Fibroblast of skin of left biceps (primary cell): ENCODE data around the gene NIT1.

Experiments used
- DNase-seq, 2 experiments: peaks; one replicate each; pipeline ENCODE4 v3.0.0-alpha.2; 2013; ENCODE audit warnings: low read depth in 2 of 2

NIT1 gene

GRCh38 chr1:161117759-161118581, at the start of gene NIT1, which contains the start of gene PFDN2:
TSS of gene NIT1 (plus strand) at chr1:161118105. CDS start at chr1:161118177, 72 bp downstream.
TSS of gene PFDN2 (minus strand) at chr1:161118037. CDS start at chr1:161118026, 11 bp downstream.
- peak in 1 of 2 experiments; percentile 44 for DNase-seq

- no peak for DNase-seq
Measured at GRCh38 chr1:161068306-161069234, 49.3 kb upstream of the NIT1 start.

- no peak for DNase-seq
Measured at GRCh38 chr1:161069241-161069640, 48.7 kb upstream of the NIT1 start.

DNA sequence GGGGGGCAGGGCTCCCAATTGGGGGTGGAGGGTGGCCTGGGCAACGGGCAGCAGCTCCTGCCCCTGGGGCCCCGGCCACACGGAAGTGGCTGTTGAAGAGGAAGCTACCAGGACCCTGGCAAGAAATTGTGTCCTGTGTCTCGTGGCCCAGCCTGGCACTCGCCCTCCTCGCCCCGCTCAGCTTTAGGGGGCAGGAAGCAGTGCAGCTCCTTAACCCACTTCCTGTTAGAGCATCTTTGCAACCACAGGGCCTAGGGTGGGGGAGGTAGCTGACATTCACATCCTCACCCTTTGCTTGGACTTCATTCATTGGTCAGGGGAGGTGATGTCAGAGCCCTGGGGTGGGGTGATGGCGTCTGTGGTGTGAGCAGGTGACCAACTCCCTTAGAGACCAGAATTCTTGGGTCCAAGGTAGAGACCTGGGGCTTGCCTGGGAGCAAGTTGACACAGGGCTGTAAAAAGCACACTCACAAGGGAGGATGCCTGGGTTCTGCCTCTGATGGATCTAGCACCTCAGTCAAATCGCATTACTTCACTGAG, 48.1 kb upstream of the NIT1 start, which contains the start of gene ARHGAP30:
TSS of gene ARHGAP30 (minus strand) at position 161 of the 540 bp plus-strand sequence. CDS start 267 bp downstream, outside the sequence.
- no peak for DNase-seq

DNA sequence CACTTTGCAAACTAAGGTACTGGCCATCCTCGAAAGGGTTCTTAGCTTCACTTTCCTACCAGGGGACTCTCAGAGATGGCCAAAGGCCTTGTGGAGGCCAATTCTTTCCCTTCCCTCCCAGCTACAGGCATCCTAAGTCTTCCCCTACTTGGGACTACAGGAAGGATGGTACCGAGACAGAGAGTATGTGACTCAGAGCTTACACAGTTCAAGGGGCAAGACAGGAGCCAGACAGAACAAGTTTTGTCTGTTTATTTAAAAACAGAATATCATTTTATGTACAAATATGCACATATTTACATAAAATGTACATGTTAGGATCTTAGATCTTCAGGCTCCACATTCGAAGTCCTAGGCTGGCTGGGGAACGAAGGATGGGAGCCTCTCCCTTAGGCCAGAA, 47.1 kb upstream of the NIT1 start:
- no peak for DNase-seq

DNA sequence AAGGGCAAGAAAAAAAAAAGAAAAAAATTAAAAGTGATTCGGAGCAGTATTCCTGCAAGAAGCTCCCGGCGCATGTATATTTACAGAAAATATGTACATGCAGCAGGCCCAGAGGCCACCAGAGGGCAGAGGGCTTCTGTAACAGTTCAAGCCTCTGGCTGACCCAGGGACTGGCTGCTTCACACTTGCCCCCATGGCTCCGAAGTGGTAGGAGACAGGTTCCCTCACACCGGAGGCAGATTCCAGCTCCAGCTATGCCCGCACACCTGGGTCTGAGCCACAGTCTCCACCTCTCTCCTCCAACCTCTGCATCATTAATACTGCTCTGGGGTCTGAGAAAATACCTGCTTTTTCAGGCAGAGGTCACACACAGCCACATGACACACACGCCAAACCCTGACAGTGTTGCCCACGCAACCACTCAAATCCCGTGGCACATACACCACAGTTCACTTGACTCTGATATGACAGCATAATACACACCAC, 46.0 kb upstream of the NIT1 start:
- no peak for DNase-seq

- DNase-seq, result no peak
Measured at GRCh38 chr1:161072751-161073449, 45.0 kb upstream of the NIT1 start.

GRCh38 chr1:161073474-161074121, 44.3 kb upstream of the NIT1 start:
- DNase-seq, result no peak

DNA sequence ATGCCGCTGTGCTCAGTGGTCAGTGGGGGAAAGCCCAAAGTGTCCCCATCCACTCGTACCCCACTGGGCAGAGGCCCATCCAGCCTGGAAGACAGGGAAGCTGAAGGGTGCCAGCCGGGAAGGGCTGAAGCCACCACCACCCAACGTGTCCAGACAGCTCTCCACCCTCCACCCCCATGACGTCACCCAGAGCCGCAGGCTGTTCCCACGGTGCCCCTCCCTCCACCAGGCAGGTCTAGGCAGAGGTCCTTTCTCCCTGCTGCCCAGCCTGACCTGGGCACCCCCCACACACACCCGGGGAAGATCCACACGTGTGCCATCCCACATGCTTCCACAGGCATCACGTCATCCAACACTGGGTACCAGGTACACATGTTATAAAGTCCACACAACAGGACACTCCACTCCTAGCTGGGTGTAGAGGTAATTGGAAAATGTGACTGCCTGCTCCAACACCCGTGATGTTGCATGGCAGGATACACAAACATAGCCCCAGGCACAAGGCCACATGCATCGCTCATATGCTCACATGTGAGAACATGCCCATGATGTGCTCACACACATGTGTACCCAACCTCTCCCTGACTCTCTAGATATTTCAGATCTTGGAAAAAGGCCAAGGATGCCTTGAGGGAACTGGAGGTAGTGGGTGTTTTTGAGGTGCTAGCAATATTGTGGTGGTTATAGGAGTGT, 43.1 kb upstream of the NIT1 start:
- no peak for DNase-seq

DNA sequence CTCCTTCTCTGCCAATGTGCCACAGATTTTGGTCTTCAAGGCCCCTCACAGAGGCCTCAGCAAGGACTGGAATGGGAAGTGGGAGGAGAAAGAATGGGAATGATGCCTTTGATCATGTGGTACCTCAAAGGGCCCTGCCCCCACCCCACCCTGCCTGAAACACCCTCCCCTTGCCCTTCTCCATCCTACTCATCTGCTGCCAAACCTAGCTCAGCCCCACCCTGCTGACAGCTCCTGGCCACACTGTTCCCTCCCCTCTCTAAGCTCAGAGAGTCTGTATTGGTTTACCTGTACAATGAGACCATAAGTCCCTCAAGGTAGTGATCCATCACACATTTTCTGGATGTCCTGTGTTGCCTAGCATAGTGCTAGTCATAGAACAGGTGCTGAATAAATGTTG, 41.5 kb upstream of the NIT1 start:
- no peak for DNase-seq

GRCh38 chr1:161077426-161077825, 40.5 kb upstream of the NIT1 start:
- DNase-seq, result no peak

DNA sequence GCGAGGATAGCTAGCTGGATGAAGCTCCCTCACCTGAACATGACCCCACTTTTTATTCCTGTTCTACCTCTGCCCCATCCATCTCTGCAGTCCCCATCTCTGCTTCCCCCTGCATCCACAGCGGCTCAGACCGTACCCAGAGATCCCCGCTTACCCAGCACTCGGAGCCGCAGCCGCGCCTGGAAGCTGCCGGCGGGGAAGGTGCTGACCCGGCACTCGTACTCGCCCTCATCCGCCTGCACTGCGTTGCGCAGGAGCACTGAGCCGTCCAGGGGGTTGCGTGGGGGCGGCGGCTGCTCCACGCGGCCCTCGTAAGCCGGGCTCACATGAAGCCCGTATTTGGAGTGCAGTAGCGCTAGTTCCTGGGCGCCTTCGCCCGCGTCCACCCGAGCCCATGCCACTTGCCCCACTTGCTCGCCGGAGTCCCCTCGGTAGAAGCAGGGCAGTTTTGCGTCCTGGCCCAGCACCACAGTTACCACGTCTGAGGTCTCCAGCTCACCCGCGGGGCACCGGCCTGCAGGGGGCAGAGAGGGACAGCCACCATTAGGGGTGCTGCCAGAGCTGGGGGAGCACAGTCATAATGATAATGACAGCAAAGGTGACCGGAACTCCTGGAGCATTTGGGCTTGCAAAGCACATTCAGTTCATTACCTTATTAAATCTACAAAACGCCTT, 38.3 kb upstream of the NIT1 start:
- no peak for DNase-seq

DNA sequence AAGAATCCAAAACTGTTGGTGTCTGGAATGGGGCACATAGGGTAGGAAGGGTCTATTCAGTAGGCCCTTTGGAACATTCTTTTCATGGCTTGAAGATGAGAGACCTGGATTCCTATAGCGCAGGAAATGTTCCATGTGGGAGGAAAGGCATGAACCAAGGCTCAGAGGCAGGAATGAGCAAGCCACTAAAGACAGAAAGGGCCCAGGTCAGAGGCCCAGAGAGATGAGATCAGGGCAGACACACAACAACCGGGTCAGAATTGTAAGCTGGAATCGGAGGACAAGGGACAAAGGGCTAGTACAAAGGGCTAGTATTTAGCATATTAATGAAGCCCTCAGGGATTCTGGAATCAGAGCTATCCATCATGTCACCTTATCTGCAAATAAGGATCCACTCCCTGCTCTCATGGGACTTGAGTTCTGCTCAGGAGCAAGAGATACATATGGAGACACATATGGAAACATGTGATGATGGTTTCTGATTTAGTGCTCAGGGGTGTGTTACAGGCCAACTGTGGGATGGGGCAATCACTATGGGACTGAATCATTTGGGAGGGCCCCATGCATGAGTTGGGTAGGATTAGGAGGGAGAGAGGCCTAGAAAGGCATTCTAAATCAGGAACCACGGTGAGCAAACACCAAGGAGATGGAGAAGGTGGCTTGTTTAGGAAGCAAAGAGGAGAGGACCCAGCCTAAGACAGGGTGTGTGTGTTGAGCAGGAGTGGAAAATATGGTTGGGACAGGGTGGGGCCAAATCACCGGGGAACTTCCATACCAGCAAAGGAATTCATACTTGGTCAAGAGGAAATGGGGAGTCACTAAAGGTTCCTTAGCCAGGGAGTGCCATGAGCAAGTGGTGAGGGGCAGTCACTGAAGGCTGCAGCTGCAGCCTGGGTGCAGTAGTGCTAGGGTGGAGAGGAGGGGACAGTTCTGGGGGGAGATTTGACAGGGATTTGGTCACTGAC, 37.2 kb upstream of the NIT1 start:
- DNase-seq, result no peak

DNA sequence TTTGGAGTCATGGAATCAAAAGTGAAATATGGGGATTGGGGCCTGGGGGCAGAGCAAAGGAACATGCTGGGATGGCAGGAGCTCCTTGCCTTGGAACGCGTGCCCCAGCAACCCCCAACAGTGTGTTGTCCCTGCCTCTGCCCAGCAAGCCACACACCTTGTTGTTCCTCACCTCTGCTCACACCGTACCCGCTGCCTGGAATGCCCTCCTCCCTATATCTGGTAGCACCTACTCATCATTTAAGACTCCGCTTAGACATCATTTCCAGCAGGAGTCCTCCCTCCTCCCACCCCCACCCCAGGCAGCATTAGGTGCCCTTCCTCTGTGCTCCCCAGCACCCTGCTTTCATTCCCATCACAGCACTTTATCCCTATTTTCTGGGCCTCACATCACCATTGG, 36.4 kb upstream of the NIT1 start:
- no peak for DNase-seq

DNA sequence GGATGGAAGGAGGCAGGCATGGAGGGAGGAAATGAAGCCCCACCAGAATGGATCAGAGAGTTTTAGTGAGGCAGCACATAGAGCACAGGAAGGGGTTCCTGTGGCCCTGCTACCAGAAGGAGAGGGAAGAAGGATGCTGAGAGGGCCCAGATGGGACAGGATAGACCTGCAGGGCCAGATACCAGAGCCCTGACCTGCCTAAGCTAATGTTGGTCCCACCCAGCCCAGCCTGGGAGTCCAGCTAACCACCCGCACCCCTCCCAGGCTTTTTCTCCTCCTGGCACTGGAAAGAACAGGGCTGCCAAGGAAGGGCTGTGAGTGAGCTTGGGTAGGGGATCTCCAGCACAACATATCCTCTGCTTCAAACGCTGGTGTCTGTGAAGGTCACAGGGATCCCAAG, 35.4 kb upstream of the NIT1 start:
- no peak for DNase-seq

GRCh38 chr1:161082996-161083747, 34.7 kb upstream of the NIT1 start:
- no peak for DNase-seq

- DNase-seq, result no peak
Measured at GRCh38 chr1:161083748-161084596, 33.9 kb upstream of the NIT1 start.
